HG03469 (cell line): ENCODE measurements around the gene RPS6KC1.
"Not testable (repeated sequence)": the region's sequence is repeated elsewhere in the genome, so short reads cannot be mapped to it uniquely, and the experiment has no call there.

Experiments used
- ATAC-seq: cut with Tn5 transposase; IDR thresholded peaks from one replicate; pipeline ENCODE4 v1.9.1; 2021; ENCODE audit warnings: mild to moderate bottlenecking, moderate library complexity, moderate number of reproducible peaks; ENCODE audit not compliant: unreplicated experiment

RPS6KC1 gene, protein sequence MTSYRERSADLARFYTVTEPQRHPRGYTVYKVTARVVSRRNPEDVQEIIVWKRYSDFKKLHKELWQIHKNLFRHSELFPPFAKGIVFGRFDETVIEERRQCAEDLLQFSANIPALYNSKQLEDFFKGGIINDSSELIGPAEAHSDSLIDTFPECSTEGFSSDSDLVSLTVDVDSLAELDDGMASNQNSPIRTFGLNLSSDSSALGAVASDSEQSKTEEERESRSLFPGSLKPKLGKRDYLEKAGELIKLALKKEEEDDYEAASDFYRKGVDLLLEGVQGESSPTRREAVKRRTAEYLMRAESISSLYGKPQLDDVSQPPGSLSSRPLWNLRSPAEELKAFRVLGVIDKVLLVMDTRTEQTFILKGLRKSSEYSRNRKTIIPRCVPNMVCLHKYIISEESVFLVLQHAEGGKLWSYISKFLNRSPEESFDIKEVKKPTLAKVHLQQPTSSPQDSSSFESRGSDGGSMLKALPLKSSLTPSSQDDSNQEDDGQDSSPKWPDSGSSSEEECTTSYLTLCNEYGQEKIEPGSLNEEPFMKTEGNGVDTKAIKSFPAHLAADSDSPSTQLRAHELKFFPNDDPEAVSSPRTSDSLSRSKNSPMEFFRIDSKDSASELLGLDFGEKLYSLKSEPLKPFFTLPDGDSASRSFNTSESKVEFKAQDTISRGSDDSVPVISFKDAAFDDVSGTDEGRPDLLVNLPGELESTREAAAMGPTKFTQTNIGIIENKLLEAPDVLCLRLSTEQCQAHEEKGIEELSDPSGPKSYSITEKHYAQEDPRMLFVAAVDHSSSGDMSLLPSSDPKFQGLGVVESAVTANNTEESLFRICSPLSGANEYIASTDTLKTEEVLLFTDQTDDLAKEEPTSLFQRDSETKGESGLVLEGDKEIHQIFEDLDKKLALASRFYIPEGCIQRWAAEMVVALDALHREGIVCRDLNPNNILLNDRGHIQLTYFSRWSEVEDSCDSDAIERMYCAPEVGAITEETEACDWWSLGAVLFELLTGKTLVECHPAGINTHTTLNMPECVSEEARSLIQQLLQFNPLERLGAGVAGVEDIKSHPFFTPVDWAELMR

DNA sequence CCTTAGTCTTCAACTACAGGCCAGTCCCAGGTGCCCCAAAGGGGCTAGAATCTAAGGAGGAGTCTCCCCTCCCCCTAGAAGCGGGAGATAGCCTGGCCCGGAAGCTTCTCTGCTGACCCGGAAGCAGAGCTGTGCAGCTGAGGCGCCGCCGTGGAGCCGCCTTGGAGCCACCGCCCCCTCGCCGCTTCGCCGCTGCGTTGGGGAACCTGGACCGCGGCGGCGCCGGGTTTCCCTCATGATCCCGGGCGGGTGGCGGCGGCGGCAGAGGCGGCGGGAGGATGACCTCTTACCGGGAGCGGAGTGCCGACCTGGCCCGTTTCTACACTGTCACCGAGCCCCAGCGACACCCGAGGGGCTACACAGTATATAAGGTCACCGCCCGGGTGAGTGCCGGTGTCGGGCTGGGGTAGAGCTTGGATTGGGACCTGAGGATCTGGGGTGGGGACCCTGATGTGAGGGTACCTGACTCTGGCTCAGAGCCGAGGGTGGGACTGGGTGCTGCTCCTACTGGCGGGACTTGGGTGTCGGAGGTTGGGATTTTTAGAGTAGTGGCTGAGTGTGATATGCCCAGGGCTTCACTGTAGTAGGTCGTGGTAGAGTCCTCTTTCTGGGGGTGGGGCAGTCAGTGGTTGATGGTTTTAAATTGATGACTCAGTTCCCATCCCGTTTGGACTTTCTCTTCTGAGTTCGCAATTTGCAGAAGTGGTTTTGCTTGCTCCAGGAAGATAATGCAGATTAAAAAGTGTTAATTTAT is at the start of gene RPS6KC1:
TSS of gene RPS6KC1 (plus strand) at position 115 of the 754 bp plus-strand sequence. CDS start at position 279, 164 bp downstream.
- peak; percentile 97 for ATAC-seq

DNA sequence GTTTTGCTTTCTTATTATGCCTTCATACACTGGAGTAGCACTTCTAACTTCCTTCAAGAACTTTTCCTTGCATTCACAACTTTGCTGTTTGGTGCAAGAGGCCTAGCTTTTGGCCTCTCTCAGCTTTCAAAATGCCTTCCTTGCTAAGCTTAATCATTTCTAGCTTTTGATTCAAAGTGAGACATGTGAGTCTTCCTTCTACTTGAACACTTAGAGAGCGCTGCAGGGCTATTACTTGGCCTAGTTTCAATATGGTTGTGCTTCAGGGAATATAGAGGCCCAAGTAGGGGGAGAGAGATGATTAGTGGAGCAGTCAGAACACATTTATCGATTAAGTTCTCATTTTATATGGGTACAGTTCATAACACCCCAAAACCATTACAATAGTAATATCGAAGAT is 47.8 kb upstream of the RPS6KC1 start:
- ATAC-seq, result no peak

DNA sequence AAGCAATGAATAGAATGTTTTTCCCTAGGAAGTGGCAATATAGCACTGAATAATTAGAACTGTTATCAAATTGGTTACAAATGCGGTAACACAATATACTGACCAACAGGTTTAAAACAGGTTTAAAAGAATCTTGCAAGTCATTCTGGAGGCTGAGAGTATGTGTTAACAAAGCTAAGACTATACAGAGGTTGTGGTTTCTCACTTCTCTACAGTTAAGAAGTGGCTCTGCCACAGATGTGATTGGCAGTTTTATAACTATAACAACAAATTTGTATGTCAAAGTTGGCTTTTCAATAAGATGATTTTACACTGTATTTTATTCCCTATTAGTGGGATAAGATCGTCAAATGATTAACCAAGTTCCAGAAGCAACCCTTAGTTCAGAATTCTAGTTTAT is 42.5 kb upstream of the RPS6KC1 start:
- peak; percentile 76 for ATAC-seq

DNA sequence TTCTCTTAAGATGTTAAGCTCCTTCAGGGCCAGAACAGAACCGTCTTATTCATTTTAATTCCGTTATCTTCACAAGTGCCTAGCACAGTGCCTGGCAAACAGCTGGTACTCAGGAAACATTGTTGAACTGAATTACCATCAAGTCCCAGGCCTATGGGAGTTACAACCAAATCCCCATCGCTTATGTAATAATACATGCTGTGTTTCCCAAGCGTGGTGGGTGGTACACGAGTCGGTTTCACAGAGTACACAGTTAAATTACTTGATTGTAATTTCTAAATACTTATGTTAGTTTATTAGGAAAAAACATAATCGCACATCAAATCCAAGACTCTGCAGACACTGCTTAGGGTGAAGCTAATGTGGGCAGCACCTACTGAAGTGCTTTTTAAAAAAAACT is 36.4 kb upstream of the RPS6KC1 start:
- no peak for ATAC-seq

DNA sequence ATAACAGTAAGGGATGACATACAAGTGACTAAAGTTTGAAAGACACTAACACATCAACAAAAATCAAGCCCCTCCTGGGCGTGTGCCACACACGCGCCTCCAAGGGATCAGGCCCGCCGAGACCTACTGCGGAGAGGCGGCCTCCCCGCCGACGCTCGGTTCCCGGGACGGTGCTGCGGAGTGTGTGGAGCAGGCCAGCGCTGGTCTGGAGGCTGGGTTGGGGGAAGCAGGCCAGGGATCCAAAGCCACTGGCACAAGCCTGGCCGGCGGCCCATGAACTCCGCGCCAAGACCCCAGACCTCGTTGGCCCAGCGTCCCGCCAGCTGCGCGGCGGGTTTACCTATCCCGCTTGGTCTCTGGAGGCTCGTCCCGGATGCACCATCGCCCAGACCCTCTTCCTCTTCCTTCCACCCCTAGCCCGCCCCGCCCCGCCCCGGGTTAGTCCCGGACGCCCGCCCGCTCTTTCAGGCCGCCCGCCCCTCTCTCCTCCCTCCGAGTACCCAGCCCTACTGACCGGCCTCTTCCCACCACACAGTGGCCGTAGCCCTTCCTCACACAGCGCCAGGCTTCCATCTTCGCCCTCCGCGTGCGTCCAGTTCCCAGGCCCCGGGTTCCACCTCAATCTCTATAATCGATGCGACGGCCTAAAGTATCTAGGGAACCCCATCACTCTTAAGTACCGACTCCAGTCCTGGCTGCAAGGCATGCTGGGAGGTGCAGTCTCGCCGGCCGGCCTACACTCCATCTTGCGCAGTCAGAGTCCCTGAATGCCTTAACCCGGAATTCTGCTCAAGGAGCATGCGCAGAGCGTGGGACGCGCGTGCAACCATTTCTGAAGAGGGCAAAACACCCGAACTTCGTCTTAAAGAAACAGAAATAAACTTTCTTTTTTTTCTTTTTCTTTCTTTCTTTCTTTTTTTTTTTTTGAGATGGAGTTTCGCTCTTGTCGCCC is 35.7 kb upstream of the RPS6KC1 start, which contains the start of gene ANGEL2:
TSS of gene ANGEL2 (minus strand) at position 769 of the 952 bp plus-strand sequence. CDS start at position 573, 196 bp downstream.
- ATAC-seq, result peak; percentile 82

DNA sequence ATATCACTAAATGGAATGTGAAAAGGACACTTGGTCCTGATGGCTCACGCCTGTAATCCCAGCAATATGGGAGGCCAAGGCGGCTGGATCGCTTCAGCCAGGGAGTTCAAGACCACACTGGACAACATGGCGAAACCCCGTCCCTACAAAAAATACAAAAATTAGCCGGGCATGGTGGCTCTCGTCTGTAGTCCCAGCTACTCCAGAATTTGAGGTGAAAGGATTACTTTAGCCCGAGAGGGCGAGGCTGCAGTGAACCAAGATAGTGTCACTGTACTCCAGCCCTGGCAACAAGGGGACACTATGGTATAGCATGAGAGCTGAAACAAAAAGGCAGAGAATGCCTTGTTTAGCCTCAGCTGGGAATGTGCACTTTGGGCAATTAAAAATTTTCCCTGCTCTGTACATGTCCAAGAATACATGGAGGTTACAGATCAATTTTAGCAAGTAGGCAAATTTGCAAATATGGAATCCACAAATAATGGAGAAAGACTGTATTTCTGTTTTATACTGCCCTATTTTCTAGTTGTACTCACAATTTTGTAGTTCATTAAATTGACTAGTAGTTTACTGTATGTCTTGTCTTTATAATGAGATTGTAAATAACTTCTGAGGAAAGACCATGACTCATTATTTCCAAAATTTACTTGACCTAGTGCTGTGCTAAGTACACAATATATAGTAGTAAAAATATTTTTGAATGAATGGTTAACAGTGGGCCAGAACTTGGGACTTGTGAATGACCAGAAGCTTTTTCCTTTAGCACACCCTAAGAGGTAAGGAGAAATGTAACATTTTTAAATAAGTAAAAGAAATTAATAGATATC is 33.4 kb upstream of the RPS6KC1 start:
- no peak for ATAC-seq

DNA sequence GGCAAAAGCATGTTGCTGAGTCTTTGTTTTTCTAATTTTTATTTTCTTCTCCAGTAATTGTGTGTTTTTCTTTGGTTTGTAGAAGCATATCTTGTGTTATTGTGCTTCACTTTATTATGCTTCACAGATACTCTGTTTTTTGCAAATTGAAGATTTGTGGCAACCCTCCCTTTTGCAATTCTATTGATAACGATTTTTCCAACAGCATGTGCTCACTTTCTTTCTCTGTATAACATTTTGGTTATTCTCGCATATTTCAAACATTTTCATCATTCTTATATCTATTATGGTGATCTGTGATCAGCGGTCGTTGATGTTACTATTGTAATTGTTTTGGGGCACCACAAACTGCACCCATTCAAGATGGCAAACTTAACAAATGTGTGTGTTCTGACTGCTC is 31.6 kb upstream of the RPS6KC1 start:
- no peak for ATAC-seq

DNA sequence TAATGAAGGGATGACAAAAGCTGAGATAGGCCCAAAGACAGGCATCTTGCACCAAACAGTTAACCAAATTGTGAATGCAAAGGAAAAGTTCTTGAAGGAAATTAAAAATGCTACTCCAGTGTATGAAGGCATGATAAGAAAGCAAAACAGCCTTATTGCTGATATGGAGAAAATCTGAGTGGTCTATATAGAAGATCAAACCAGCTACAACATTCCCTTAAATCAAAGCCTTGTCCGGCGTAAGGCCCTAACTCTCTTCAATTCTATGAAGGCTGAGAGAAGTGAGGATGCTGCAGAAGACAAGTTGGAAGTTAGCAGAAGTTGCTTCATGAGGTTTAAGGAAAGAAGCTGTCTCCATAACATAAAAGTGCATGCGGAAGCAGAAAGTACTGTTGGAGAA is 31.0 kb upstream of the RPS6KC1 start:
- no peak for ATAC-seq

DNA sequence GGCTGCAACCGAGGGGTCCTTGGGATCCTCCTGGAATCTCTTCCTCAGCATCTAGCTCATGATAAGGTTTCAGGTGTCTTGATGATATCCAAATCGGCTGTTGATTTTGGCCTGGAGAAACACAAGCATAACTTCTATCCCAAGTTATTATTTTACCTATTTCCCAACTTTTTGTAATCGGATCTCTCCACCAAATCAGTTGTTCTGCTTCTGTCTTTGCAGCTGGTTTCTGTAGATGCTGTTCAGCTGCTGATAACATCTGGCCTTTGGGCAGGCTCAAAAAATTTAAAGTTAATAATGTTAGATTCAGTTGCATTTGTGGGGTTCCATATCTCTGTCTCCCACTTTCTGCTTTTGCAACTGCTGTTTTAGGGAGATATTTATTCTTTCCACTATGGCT is 24.0 kb upstream of the RPS6KC1 start:
- not testable (repeated sequence) for ATAC-seq

DNA sequence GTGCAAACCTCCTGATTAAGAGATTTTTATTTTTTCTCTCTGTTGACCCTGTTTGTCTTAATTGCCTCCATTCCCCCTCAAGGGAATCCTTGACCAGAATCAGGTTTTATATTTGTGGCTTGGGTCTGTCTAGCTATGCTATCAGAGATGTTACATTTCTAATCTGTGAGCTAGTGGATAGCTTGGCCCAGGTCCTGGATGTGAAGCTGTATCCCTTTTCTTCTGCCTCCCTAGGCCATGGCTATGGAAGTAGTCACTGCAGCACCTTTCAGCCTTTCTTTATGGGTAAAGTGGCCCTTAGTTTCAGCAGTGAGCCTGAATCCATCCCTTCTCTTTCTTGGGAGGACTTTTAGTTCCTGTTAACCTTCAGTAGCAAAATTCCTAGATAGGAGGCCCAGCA is 18.4 kb upstream of the RPS6KC1 start:
- no peak for ATAC-seq

DNA sequence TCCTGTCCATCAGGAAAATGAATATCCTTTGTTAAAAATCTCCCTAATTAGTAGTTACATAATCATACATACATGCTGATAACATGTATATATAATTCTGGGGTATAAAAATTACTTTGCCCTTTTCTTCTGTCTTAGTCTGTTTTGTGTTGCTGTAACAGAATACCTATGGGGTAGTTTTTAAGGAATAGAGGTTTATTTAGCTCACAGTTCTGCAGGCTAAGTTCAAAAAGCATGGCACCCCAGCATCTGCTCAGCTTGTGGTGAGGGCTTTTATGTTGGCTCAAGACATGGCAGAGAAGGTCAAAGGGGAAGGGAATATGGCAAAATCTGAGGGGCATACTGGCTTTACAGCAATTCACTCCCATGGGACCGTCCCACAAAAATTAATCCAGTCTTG is 16.3 kb upstream of the RPS6KC1 start:
- no peak for ATAC-seq

DNA sequence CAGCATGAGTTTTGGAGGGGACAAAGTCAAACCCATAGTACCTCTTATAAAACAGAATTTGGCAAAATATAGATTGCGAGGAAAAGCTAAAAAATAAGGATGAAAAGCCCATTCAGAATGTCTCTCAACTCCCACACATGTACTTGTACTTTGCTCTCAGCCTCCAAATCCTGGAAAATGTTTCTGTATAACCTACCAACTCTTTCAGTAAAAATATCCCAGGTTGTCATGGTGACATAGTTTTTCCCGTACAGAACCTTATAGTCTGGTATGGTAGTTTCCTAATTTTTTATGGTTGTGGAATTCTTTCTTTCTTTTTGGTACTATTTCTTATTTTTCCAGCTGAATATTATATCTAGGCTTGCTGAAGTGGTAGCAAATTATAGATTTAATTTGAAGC is 15.5 kb upstream of the RPS6KC1 start:
- no peak for ATAC-seq

DNA sequence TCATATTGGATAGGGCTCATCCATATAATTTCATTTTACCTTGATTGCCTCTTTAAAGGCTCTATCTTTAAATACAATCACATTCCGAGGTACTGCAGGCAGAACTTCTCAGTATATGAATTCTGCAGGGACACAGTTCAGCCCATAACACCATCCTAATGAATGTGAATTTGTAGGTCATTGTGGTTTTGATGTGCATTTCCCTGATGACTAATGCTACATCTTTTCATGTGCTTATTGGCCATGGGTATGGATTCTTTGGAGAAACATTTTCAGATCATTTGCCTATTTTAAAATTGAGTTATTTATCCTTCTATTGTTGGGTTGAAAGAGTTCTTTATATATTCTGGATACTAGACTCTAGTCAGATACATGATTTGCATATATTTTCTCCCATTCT is 9.6 kb upstream of the RPS6KC1 start:
- ATAC-seq, result no peak

DNA sequence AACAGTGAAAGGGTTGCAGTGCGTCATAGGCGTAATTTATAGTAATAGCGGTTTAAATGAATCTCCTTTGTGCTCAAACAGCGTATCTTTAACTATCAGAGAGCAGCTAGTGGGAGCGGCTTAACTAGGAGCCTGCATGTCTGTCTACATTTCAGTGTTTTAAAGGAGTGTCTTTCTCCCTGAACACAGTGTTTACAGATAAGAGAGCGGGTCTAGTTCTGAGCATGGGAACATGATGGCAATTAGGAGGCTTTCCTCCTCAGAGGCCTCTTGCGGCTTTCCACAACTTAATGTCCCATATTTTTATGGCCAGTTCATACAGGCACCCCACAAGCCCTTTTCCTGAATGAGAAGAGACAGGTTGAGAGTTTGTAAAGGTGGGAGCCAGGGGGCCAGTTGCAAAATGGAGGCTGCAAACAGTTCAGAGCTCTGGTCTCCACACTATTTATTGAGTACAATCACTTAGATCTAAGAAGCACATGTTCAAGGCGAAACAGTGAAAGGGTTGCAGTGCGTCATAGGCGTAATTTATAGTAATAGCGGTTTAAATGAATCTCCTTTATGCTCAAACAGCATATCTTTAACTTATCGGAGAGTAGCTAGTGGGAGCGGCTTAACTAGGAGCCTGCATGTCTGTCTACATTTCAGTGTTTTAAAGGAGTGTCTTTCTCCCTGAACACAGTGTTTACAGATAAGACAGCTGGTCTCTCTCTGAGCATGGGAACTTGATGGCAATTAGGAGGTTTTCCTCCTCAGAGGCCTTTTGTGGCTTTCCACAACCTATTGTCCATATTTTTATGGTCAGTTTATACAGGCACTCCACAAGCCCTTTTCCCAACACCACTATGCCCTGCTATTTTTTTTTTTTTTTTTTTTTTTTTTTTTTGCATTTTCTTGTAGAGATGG is 5.5 kb upstream of the RPS6KC1 start:
- not testable (repeated sequence) for ATAC-seq

DNA sequence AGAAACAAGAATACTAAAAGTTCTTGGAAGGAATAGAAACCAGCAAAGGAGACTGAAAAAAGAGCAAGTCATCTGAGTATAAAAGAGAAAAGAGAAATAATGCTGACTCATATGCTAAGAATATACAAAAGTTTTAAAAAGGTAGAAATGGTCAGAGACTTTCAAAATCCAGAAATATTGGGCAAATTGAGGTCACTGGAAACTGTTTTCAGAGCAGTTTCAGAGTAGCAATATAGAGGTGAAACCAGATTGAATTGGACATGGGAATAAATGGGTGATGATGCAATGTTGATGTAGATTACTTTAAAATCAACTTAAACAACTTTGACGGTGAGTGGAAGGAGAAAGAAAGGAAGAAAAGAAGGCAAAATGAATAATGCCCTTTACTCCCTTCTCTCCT is 1.8 kb upstream of the RPS6KC1 start:
- ATAC-seq, result no peak

DNA sequence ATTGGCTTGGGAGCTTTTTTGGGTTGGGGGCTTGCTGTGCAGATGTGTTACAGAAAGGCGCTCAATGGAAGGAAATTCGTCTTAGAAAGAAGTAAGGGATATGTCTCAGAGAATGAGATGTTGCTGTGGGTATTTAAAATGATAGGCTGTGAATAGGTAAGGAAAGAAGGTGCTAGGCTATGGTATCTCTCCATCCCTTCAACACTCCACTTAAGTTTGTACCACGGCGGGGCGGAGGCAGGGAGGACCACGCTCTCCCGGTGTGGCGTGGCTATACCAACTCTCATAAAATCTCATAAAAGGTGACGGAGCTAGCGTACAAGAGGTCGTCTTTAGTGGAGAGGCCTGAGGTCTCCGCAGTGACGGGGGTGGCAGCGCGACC is 305 bp upstream of the RPS6KC1 start:
- peak; percentile 10 for ATAC-seq

DNA sequence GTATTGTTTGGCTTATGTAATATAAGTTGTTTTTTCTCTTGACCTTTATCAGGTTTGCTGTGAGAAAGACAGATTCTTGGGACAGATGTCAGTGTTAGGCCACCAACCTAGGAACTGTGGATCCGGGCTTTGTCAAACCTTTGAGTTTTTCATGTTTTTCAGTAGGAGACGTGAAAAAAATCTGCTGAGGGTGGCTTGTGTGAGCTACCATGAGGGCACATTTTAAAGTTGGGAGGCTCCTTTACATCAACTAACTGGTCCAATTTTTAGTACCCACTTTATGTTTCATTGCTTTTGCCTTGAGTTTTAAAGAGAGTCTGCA is 801 bp downstream of the RPS6KC1 start:
- no peak for ATAC-seq

DNA sequence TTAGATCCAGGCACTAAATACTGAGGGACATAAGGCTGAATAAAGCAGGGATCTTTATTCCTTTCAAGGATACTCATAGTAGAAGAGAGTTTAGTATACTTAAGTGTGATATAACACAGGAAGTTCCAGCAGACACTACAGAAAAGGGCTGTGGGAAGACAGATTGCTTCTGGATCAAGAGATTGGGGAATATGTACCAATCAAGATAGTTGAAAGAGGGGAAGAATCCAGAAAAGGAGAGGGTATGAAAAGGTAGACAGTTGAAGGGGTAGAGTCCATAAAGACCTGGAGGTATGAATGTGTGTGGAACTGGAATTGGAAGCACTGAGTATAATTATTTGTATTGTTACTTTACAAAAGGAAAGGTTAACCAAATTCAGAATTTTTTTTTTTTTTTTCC is 2.4 kb downstream of the RPS6KC1 start:
- ATAC-seq, result no peak
